Epithelial cell of proximal tubule (primary cell): ENCODE results near the gene WSB1. TPM values are rescaled to one million over a fixed set of nuclear protein-coding genes. Genes with fewer than 3 reads are reported as not detected.
A peak's percentile ranks its signal among the peaks of the same experiment; 100 is the strongest.
"Not testable (repeated sequence)": the region's sequence is repeated elsewhere in the genome, so short reads cannot be mapped to it uniquely, and the experiment has no call there.

Experiments used
- DNase-seq: peaks from one replicate; pipeline ENCODE4 v3.0.0-alpha.2; 2011; ENCODE audit warnings: low read depth
- H3K4me3 ChIP-seq: 2 replicates; pipeline ENCODE4 v1.5.1; 2011; ENCODE audit warnings: low read depth, mild to moderate bottlenecking, low read length
- total RNA-seq: library from RNA; depleted of rRNA; stranded (reverse); fragments of >200 nt; gene quantifications from 2 replicates; pipeline ENCODE4 v1.2.3, GENCODE V29; 2015
- TF ChIP-seq, protein P1 (sequence below): conservative IDR thresholded peaks from 2 replicates; pipeline ENCODE4 v1.5.1; 2012; ENCODE audit warnings: low read depth, mild to moderate bottlenecking, low read length

The WSB1 gene, protein sequence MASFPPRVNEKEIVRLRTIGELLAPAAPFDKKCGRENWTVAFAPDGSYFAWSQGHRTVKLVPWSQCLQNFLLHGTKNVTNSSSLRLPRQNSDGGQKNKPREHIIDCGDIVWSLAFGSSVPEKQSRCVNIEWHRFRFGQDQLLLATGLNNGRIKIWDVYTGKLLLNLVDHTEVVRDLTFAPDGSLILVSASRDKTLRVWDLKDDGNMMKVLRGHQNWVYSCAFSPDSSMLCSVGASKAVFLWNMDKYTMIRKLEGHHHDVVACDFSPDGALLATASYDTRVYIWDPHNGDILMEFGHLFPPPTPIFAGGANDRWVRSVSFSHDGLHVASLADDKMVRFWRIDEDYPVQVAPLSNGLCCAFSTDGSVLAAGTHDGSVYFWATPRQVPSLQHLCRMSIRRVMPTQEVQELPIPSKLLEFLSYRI
- total RNA-seq = 28.7 and 68.5 TPM in 2 replicates

- DNase-seq = no peak
- peak within 1 kb of the TSS; percentile 99 for H3K4me3 ChIP-seq
- TF ChIP-seq, protein P1, sequence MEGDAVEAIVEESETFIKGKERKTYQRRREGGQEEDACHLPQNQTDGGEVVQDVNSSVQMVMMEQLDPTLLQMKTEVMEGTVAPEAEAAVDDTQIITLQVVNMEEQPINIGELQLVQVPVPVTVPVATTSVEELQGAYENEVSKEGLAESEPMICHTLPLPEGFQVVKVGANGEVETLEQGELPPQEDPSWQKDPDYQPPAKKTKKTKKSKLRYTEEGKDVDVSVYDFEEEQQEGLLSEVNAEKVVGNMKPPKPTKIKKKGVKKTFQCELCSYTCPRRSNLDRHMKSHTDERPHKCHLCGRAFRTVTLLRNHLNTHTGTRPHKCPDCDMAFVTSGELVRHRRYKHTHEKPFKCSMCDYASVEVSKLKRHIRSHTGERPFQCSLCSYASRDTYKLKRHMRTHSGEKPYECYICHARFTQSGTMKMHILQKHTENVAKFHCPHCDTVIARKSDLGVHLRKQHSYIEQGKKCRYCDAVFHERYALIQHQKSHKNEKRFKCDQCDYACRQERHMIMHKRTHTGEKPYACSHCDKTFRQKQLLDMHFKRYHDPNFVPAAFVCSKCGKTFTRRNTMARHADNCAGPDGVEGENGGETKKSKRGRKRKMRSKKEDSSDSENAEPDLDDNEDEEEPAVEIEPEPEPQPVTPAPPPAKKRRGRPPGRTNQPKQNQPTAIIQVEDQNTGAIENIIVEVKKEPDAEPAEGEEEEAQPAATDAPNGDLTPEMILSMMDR = no peak
Measured at GRCh38 chr17:27293898-27294688, at the start of gene WSB1. Gene WSB1, plus strand, starts transcription at chr17:27294114. Its CDS starts 282 bp downstream, at chr17:27294396.

DNA sequence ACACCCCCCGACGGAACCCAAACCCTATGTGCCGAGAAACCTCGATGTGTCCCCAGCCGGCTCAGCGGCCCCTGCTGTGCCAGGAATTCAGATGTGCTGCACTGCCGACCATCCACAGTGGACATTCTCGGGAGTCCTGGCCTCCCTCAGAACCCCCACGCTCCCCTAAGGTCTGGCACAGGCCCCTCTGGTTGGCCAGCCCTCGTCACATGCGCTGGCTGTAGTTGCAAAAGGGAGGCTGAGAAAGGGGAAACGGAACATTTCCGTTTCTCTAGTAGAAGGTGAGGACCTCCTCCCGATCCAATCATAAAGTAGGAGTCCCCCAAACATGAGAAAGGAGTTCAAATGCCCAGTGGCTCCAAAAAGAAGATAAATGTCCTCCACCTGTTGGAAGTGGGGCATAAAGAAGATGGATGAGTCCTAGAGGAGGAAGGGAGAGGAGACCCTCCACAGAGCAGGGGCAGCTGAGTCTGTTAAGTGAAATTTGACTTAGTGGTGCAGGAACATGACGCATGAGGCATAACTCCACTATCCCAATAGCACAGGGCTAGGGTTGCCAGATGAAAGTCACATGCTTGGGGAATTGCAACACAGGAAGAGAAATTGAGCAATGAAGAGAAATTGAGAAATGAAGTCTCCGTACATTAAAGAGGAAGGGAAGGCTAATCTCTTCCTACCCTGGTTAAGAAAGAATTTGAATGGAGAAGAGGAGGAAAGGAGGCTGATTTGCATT lies 49.3 kb upstream of the WSB1 start:
- TF ChIP-seq, protein P1 = no peak
- peak overlapping the region; percentile 33 for H3K4me3 ChIP-seq
- DNase-seq = peak; percentile 85

- TF ChIP-seq, protein P1 = peak; percentile 70
- DNase-seq = peak; percentile 53
- peak overlapping the region; percentile 33 for H3K4me3 ChIP-seq
Measured at GRCh38 chr17:27245230-27245696, 48.7 kb upstream of the WSB1 start.

DNA sequence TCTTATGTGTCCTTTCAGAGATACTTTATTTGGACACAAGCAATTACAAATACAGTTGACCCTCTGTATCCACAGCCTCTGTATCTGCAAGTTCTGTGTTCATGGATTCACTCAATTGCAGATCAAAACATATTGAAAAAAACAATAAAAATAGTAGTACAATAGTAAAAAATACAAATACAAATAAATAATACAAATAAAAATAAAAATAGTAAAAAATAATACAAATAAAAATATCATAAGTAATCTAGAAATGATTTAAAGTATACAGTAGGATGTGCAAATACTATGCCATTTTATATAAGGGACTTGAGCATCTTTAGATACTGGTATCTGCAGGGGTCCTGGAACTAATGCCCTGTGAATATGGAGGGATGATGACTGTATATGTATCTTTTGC lies 47.4 kb upstream of the WSB1 start:
- H3K4me3 ChIP-seq = no peak overlapping the region
- no peak for DNase-seq
- TF ChIP-seq, protein P1 = no peak

GRCh38 chr17:27247071-27247957 lies 46.6 kb upstream of the WSB1 start:
- TF ChIP-seq, protein P1 = no peak
- no peak overlapping the region for H3K4me3 ChIP-seq
- DNase-seq = no peak

DNA sequence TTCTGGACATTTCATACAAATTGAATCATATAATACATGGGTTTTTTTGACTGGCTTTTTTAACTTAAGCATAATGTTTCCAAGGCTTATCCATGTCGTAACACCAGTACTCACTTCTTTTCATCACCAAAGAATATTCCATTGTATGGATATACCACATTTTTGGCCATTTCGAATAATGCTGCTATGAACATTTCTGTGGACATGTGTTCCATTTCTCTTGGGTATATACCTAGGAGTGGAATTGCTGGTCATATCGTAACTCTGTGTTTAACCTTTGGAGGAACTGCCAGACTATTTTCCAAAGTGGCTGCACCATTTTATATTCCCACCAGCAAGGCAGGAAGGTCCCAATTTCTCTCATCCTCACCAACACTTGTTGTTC lies 46.0 kb upstream of the WSB1 start:
- DNase-seq = no peak
- TF ChIP-seq, protein P1 = no peak
- H3K4me3 ChIP-seq = no peak overlapping the region

- H3K4me3 ChIP-seq, DNase-seq: not testable (repeated sequence)
Measured at GRCh38 chr17:27250791-27251190, 43.1 kb upstream of the WSB1 start.

GRCh38 chr17:27254802-27255201 lies 39.1 kb upstream of the WSB1 start:
- H3K4me3 ChIP-seq, DNase-seq: not testable (repeated sequence)
